ENCODE measurements around the gene FRMD1. TPM values are rescaled to one million over a fixed set of nuclear protein-coding genes. Genes with fewer than 3 reads are reported as not detected.
A peak's percentile ranks its signal among the peaks of the same experiment; 100 is the strongest.

FRMD1 gene
- total RNA-seq, 6 experiments from 2014 or later: 0.07 to 0.23 (median 0.12) TPM; not detected in 1

GRCh38 chr6:168016176-168016620 is 62.8 kb downstream of the FRMD1 start:
- Histone ChIP-seq H3K9me3 (peaks cover 0 to 2% (median 0%) of the 10 kb centered on the region in 4 donors), H3K27me3 (no peaks in the 10 kb centered on the region), H3K27ac (no peak overlapping the region), H3K36me3 (no peaks in the 10 kb centered on the region), H3K4me3 (no peak overlapping the region), H3K4me1 (peaks cover 0 to 5% (median 0%) of the 10 kb centered on the region in 4 donors)
- ATAC-seq (no peak), DNase-seq (no peak)
- intact Hi-C loops (cut with DNase I): no loop called here
- WGBS (ENCODE audit: insufficient coverage, low coverage, low lambda C conversion rate, missing lambda C conversion rate): 79% methylated on average over 4 of the region's 18 CpGs
- TF ChIP-seq CTCF (IDR thresholded peaks at IDR 0.05) (no peak), POLR2A (IDR thresholded peaks at IDR 0.05) (no peak)

GRCh38 chr6:168015482-168016175 is 63.4 kb downstream of the FRMD1 start:
- Histone ChIP-seq H3K9me3 (peaks cover 0 to 4% (median 0%) of the 10 kb centered on the region in 4 donors), H3K27me3 (no peaks in the 10 kb centered on the region), H3K36me3 (no peaks in the 10 kb centered on the region), H3K4me1 (peaks cover 0 to 5% (median 0%) of the 10 kb centered on the region in 4 donors), H3K27ac (no peak overlapping the region), H3K4me3 (no peak overlapping the region)
- TF ChIP-seq CTCF (IDR thresholded peaks at IDR 0.05) (no peak), POLR2A (IDR thresholded peaks at IDR 0.05) (no peak)
- DNase-seq (no peak), ATAC-seq (no peak)
- WGBS (ENCODE audit: insufficient coverage, low coverage, low lambda C conversion rate, missing lambda C conversion rate): 79% methylated on average over 11 of the region's 14 CpGs
- intact Hi-C loops (cut with DNase I): no loop called here

GRCh38 chr6:168015009-168015408 is 64.0 kb downstream of the FRMD1 start:
- intact Hi-C loops (cut with DNase I): no loop called here

GRCh38 chr6:168014428-168014827 is 64.6 kb downstream of the FRMD1 start:
- H3K4me1 ChIP-seq: peaks cover 0 to 5% (median 0%) of the 10 kb centered on the region in 4 donors
- H3K36me3 ChIP-seq: no peaks in the 10 kb centered on the region
- TF ChIP-seq POLR2A (IDR thresholded peaks at IDR 0.05) (no peak), CTCF (IDR thresholded peaks at IDR 0.05) (no peak)
- no peak overlapping the region for H3K27ac ChIP-seq
- ATAC-seq: peak in 1 of 4 donors; percentile 39
- no peak for DNase-seq
- no peaks in the 10 kb centered on the region for H3K27me3 ChIP-seq
- no peak overlapping the region for H3K4me3 ChIP-seq
- H3K9me3 ChIP-seq: peaks cover 0 to 4% (median 0%) of the 10 kb centered on the region in 4 donors
- intact Hi-C loops (cut with DNase I): no loop called here
- WGBS (ENCODE audit: insufficient coverage, low coverage, low lambda C conversion rate, missing lambda C conversion rate): 15% methylated on average over 6 of the region's 6 CpGs

More at GRCh38 chr6:168015009-168015408, 64.0 kb downstream of the FRMD1 start:
- TF ChIP-seq POLR2A (IDR thresholded peaks at IDR 0.05): no peak
- no peak for TF ChIP-seq CTCF (IDR thresholded peaks at IDR 0.05)
- Histone ChIP-seq H3K4me1 (peaks cover 0 to 5% (median 0%) of the 10 kb centered on the region in 4 donors), H3K36me3 (no peaks in the 10 kb centered on the region), H3K9me3 (peaks cover 0 to 4% (median 0%) of the 10 kb centered on the region in 4 donors), H3K27me3 (no peaks in the 10 kb centered on the region), H3K27ac (no peak overlapping the region), H3K4me3 (no peak overlapping the region)
- ATAC-seq (no peak), DNase-seq (no peak)
- 88% methylated on average over 4 of the region's 4 CpGs for WGBS (ENCODE audit: insufficient coverage, low coverage, low lambda C conversion rate, missing lambda C conversion rate)

Measured in right lobe of liver (tissue), 6 donors.